NT2/D1 (cell line): ENCODE measurements around the gene ANKRD6.
"Not testable (repeated sequence)": the region's sequence is repeated elsewhere in the genome, so short reads cannot be mapped to it uniquely, and the experiment has no call there.

Experiments
- DNase-seq: peaks from one replicate; pipeline ENCODE4 v3.0.0-alpha.2; 2011; ENCODE audit warnings: low read depth, low spot score
- H3K27me3 ChIP-seq: 2 replicates; pipeline ENCODE4 v1.6.0; 2011; ENCODE audit warnings: mild to moderate bottlenecking; ENCODE audit not compliant: insufficient read length, insufficient read depth
- H3K36me3 ChIP-seq: 2 replicates; pipeline ENCODE4 v1.6.1; 2011; ENCODE audit warnings: mild to moderate bottlenecking, low read length, mixed read lengths; ENCODE audit not compliant: insufficient read depth, insufficient read length
- H3K4me1 ChIP-seq: 2 replicates; pipeline ENCODE4 v1.5.1; 2011; ENCODE audit not compliant: insufficient read depth, insufficient read length
- H3K4me3 ChIP-seq: 2 replicates; pipeline ENCODE4 v1.5.1; 2011; ENCODE audit warnings: low read depth; ENCODE audit not compliant: insufficient read length
- H3K9ac ChIP-seq: 2 replicates; pipeline ENCODE4 v1.6.0; 2011; ENCODE audit warnings: low read depth; ENCODE audit not compliant: insufficient read length
- H3K9me3 ChIP-seq: 2 replicates; pipeline ENCODE4 v1.5.1; 2011; ENCODE audit warnings: mild to moderate bottlenecking, low read length; ENCODE audit not compliant: insufficient read depth
- SUZ12 ChIP-seq: IDR thresholded peaks from 2 replicates; pipeline ENCODE4 v1.6.1; 2011; ENCODE audit not compliant: insufficient read length, insufficient read depth; ENCODE audit errors: extremely low read depth
- YY1 ChIP-seq: IDR thresholded peaks from 2 replicates; pipeline ENCODE4 v1.6.1; 2011; ENCODE audit not compliant: insufficient read length, insufficient read depth
- ZNF274 ChIP-seq: IDR thresholded peaks from 2 replicates; pipeline ENCODE4 v1.6.1; 2011; ENCODE audit warnings: mild to moderate bottlenecking, low read depth, low read length

The ANKRD6 gene

GRCh38 chr6:89618026-89618425 is 185.1 kb downstream of the ANKRD6 start:
- TF ChIP-seq YY1 (no peak), ZNF274 (no peak), SUZ12 (no peak)

GRCh38 chr6:89619567-89619966 is 186.6 kb downstream of the ANKRD6 start:
- no peak for DNase-seq
- TF ChIP-seq ZNF274 (no peak), SUZ12 (no peak), YY1 (no peak)
- Histone ChIP-seq H3K36me3 (no peaks in the 10 kb centered on the region), H3K9me3 (no peaks in the 10 kb centered on the region), H3K4me3 (no peak overlapping the region), H3K9ac (no peak overlapping the region), H3K27me3 (no peaks in the 10 kb centered on the region), H3K4me1 (no peaks in the 10 kb centered on the region)

More at GRCh38 chr6:89618026-89618425, 185.1 kb downstream of the ANKRD6 start:
- H3K4me3 ChIP-seq = no peak overlapping the region
- H3K9me3 ChIP-seq = no peaks in the 10 kb centered on the region
- no peaks in the 10 kb centered on the region for H3K36me3 ChIP-seq
- no peaks in the 10 kb centered on the region for H3K27me3 ChIP-seq
- DNase-seq = no peak
- H3K9ac ChIP-seq = no peak overlapping the region
- H3K4me1 ChIP-seq = no peaks in the 10 kb centered on the region

DNA sequence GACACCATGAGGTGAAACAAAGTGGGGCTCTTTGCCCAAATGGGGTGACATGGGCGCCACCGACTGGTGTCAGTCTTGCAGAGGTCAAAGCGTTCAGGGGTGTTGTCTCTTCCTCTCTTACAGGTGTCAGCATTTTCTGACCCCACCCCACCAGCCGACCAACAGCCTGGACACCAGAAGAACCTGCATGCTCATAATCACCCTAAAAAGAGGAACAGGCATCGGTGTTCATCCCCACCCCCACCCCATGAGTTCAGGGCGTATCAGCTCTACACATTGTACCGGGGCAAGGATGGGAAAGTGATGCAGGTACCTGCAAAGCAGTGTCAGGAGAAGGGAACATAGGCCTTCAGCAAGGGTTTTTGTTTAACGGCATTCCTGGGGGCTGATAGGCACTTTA is 190.8 kb downstream of the ANKRD6 start:
- peaks cover 9% of the 10 kb centered on the region for H3K36me3 ChIP-seq
- H3K9ac ChIP-seq = no peak overlapping the region
- no peaks in the 10 kb centered on the region for H3K27me3 ChIP-seq
- no peak for TF ChIP-seq ZNF274
- TF ChIP-seq YY1 = no peak
- TF ChIP-seq SUZ12 = no peak
- H3K9me3 ChIP-seq = no peaks in the 10 kb centered on the region
- H3K4me3 ChIP-seq = no peak overlapping the region
- no peaks in the 10 kb centered on the region for H3K4me1 ChIP-seq
- DNase-seq = no peak

DNA sequence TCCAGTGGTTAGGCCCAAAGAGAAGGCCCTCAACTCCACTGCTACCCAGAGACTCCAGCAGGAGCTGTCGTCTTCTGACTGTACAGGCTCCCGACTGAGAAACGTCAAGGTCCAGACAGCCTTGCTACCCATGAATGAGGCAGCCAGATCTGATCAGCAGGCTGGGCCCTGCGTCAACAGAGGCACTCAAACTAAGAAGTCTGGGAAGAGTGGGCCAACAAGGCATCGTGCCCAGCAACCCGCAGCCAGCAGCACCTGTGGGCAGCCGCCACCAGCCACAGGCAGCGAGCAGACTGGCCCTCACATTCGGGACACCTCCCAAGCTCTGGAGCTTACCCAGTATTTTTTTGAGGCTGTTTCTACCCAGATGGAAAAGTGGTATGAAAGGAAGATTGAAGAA is 197.5 kb downstream of the ANKRD6 start:
- Histone ChIP-seq H3K9me3 (no peaks in the 10 kb centered on the region), H3K4me3 (no peak overlapping the region), H3K36me3 (peaks cover 29% of the 10 kb centered on the region), H3K9ac (no peak overlapping the region), H3K4me1 (no peaks in the 10 kb centered on the region), H3K27me3 (no peaks in the 10 kb centered on the region)
- no peak for DNase-seq
- TF ChIP-seq ZNF274 = no peak
- TF ChIP-seq SUZ12 = no peak
- TF ChIP-seq YY1 = no peak

- H3K36me3 ChIP-seq = peaks cover 25% of the 10 kb centered on the region
- H3K4me1 ChIP-seq, H3K9me3 ChIP-seq, H3K9ac ChIP-seq, DNase-seq, H3K4me3 ChIP-seq, H3K27me3 ChIP-seq: not testable (repeated sequence)
Observed at GRCh38 chr6:89636412-89636811, 203.5 kb downstream of the ANKRD6 start.

- Histone ChIP-seq H3K9me3 (no peaks in the 10 kb centered on the region), H3K36me3 (peaks cover 37% of the 10 kb centered on the region), H3K27me3 (no peaks in the 10 kb centered on the region), H3K4me1 (no peaks in the 10 kb centered on the region), H3K4me3 (peak overlapping the region; percentile 66), H3K9ac (peak overlapping the region; percentile 90)
- TF ChIP-seq SUZ12 (no peak), YY1 (no peak), ZNF274 (no peak)
- no peak for DNase-seq
Observed at GRCh38 chr6:89637960-89638319, 205.0 kb downstream of the ANKRD6 start.

- H3K9ac ChIP-seq = peak within 1 kb of the TSS; percentile 90
- TF ChIP-seq YY1 = peak; percentile 13
- no peak for TF ChIP-seq ZNF274
- DNase-seq = peak; percentile 74
- H3K27me3 ChIP-seq = no peaks in the 10 kb centered on the region
- H3K4me3 ChIP-seq = peak within 1 kb of the TSS; percentile 66
- peaks cover 43% of the 10 kb centered on the region for H3K36me3 ChIP-seq
- no peaks in the 10 kb centered on the region for H3K9me3 ChIP-seq
- H3K4me1 ChIP-seq = no peaks in the 10 kb centered on the region
Observed at GRCh38 chr6:89638320-89639195, 205.6 kb downstream of the ANKRD6 start, which contains the start of gene LYRM2. Gene LYRM2 (minus strand): TSS chr6:89638747. CDS start chr6:89638716, 31 bp downstream.
